IMR-90 (cell line): Measurements from ENCODE around the gene CFAP61.

Experiments
- CTCF ChIP-seq: conservative IDR thresholded peaks from 2 replicates; pipeline ENCODE4 v1.5.1; 2012; ENCODE audit warnings: mild to moderate bottlenecking, low read depth, low read length, improper control_type of control experiment
- POLR2A ChIP-seq: IDR thresholded peaks from 2 replicates; pipeline ENCODE4 v1.6.1; 2012; ENCODE audit warnings: mild to moderate bottlenecking, low read depth, low read length
- RAD21 ChIP-seq: IDR thresholded peaks from 2 replicates; pipeline ENCODE4 v1.6.1; 2012; ENCODE audit warnings: low read length, improper control_type of control experiment

DNA sequence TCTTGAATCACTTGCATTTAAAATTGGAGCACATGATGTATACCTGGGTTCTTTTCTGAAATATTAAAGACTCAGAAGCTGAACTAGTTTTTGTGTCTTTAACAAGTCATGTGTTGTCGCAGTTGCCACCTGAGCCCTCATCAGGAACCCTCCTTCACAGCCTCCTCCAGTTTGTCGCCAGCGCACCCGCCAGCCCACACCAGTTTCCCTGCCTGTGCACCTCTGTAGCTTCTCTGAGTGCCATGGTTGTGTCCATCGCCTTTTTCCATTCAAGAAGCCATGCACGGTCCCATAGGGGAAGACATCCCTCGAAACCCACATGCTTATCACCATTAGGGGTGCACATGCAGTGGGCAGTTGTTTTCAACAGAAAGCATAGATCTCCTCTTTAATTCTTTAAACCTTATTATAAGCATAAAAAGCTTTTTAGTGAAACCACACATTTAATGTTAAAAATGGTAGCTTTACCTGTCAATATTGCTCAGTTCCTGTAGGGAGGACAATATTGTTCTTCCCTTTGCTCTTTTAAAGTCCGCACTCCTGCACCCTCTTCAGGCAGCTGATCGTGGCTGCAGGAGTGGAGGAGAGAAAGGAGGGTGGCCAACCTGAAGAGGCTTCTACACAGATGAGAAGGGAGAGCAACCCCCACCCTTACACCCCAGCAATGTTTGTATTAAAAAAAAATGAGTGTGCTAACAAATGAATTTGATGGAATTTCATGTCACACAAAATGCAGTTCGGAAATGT lies 121.9 kb downstream of the CFAP61 start:
- no peak for TF ChIP-seq POLR2A
- no peak for TF ChIP-seq RAD21
- no peak for TF ChIP-seq CTCF
